ENCODE data around the gene TNC. TPM values are rescaled to one million over a fixed set of nuclear protein-coding genes. Genes with fewer than 3 reads are reported as not detected.

The TNC gene
- total RNA-seq, 1 experiment from 2014 or later = 5.7 TPM

DNA sequence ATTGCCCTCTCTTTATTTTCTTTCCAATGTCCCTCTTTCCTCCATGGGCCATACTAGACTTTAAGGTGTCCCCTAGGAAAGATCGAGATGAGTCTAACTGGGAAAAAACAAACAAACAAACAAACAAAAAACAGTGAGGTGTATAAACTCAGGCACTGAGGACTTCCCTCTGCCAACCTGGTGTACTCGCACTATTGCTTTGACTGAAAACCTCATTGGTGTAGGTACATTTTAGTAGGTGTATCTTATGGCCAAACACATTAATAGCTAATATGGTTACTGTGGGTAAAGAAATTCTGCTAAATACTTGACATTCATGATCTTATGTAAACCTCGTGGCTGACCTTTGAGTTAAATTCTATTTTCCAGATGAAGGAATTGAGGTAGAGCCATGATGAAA is 74.3 kb downstream of the TNC start:
- no peak for ATAC-seq
- BruUV-seq (replicated peaks) = no TSS peak

DNA sequence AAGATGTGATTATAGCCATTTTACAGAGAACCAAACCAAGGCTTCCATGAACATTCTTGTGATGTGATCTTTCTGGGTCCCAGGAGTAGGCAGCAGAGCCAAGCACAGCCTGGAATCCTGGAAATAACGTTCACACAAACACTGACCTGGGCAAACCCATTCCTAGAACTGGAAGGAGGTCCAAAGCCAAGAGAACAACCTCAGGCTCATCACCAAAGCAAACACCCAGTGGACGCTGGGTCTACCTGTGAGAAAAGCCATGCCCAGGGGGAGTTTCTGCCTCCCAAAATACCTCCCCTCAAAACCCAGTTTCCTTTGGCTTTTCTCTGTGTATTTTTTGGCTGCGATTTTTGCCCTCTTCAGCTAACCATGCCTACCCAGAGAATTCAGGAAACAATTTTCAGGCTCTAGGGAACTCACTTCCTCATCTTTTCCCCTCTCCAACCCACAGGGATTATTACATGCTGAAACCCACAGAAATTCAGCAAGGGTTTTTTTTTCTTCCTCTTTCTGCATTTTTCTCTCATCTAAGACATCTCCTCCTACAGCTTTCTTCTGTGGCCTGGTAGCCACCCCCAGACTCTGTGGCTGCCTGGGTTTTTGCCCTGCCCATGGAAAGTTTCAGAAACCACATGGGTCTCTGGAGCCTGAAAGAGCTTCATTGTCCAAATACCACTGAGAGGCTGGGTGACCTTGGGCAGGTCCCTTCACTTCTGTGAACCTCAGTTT is 75.0 kb downstream of the TNC start:
- DNase-seq (ENCODE audit: low read depth, low spot score) = no peak
- Histone ChIP-seq H3K27me3 (ENCODE audit: control insufficient read depth, insufficient read depth, low read length) (no peaks in the 10 kb centered on the region), H3K36me3 (ENCODE audit: control insufficient read depth, insufficient read depth, low read length) (no peaks in the 10 kb centered on the region), H3K9me3 (ENCODE audit: control insufficient read depth, insufficient read depth, low read depth, low read length) (no peaks in the 10 kb centered on the region), H3K27ac (ENCODE audit: low read length) (no peak overlapping the region), H3K4me3 (ENCODE audit: low read depth in 2 of 2, low read length in 2 of 2) (no peak overlapping the region), H3K4me1 (ENCODE audit: control insufficient read depth, insufficient read depth, low read length) (no peaks in the 10 kb centered on the region)
- ChIA-PET CTCF (no interaction called here), POLR2A (no interaction called here)
- intact Hi-C loops (cut with micrococcal nuclease; ENCODE audit: unreplicated experiment) = no loop called here
- no TSS peak for BruUV-seq (replicated peaks)
- no peak for TF ChIP-seq POLR2AphosphoS5 (IDR thresholded peaks at IDR 0.05; ENCODE audit: low read depth, low read length)
- TF ChIP-seq, protein P1, sequence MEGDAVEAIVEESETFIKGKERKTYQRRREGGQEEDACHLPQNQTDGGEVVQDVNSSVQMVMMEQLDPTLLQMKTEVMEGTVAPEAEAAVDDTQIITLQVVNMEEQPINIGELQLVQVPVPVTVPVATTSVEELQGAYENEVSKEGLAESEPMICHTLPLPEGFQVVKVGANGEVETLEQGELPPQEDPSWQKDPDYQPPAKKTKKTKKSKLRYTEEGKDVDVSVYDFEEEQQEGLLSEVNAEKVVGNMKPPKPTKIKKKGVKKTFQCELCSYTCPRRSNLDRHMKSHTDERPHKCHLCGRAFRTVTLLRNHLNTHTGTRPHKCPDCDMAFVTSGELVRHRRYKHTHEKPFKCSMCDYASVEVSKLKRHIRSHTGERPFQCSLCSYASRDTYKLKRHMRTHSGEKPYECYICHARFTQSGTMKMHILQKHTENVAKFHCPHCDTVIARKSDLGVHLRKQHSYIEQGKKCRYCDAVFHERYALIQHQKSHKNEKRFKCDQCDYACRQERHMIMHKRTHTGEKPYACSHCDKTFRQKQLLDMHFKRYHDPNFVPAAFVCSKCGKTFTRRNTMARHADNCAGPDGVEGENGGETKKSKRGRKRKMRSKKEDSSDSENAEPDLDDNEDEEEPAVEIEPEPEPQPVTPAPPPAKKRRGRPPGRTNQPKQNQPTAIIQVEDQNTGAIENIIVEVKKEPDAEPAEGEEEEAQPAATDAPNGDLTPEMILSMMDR (IDR thresholded peaks at IDR 0.05) = no peak
- ATAC-seq = no peak
- in situ Hi-C loops (cut with HindIII; ENCODE audit: low pct_unique_long_range_greater_than_20kb, low sequenced_read_pairs) = no loop called here

More for the DNA sequence above, 74.3 kb downstream of the TNC start:
- Histone ChIP-seq H3K36me3 (ENCODE audit: control insufficient read depth, insufficient read depth, low read length) (no peaks in the 10 kb centered on the region), H3K27ac (ENCODE audit: low read length) (no peak overlapping the region), H3K4me1 (ENCODE audit: control insufficient read depth, insufficient read depth, low read length) (no peaks in the 10 kb centered on the region), H3K4me3 (ENCODE audit: low read depth in 2 of 2, low read length in 2 of 2) (no peak overlapping the region), H3K27me3 (ENCODE audit: control insufficient read depth, insufficient read depth, low read length) (no peaks in the 10 kb centered on the region), H3K9me3 (ENCODE audit: control insufficient read depth, insufficient read depth, low read depth, low read length) (no peaks in the 10 kb centered on the region)
- no peak for DNase-seq (ENCODE audit: low read depth, low spot score)
- in situ Hi-C loops (cut with HindIII; ENCODE audit: low pct_unique_long_range_greater_than_20kb, low sequenced_read_pairs) (no loop called here), intact Hi-C loops (cut with micrococcal nuclease; ENCODE audit: unreplicated experiment) (no loop called here)
- POLR2A ChIA-PET = no interaction called here
- TF ChIP-seq SIN3A (IDR thresholded peaks at IDR 0.05; ENCODE audit: borderline replicate concordance, insufficient read depth, low read depth, low read length) (no peak), TCF7L2 (IDR thresholded peaks at IDR 0.05; ENCODE audit: low read depth, low read length) (no peak), POLR2AphosphoS5 (IDR thresholded peaks at IDR 0.05; ENCODE audit: low read depth, low read length) (no peak)
- TF ChIP-seq, protein P2, sequence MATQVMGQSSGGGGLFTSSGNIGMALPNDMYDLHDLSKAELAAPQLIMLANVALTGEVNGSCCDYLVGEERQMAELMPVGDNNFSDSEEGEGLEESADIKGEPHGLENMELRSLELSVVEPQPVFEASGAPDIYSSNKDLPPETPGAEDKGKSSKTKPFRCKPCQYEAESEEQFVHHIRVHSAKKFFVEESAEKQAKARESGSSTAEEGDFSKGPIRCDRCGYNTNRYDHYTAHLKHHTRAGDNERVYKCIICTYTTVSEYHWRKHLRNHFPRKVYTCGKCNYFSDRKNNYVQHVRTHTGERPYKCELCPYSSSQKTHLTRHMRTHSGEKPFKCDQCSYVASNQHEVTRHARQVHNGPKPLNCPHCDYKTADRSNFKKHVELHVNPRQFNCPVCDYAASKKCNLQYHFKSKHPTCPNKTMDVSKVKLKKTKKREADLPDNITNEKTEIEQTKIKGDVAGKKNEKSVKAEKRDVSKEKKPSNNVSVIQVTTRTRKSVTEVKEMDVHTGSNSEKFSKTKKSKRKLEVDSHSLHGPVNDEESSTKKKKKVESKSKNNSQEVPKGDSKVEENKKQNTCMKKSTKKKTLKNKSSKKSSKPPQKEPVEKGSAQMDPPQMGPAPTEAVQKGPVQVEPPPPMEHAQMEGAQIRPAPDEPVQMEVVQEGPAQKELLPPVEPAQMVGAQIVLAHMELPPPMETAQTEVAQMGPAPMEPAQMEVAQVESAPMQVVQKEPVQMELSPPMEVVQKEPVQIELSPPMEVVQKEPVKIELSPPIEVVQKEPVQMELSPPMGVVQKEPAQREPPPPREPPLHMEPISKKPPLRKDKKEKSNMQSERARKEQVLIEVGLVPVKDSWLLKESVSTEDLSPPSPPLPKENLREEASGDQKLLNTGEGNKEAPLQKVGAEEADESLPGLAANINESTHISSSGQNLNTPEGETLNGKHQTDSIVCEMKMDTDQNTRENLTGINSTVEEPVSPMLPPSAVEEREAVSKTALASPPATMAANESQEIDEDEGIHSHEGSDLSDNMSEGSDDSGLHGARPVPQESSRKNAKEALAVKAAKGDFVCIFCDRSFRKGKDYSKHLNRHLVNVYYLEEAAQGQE (IDR thresholded peaks at IDR 0.05; ENCODE audit: insufficient read depth in 1 of 2, low read depth in 2 of 2, low read length in 1 of 2) = no peak
- TF ChIP-seq, protein P1 (IDR thresholded peaks at IDR 0.05) = no peak
- CTCF ChIA-PET = no interaction called here
